Measurements from ENCODE around the gene RHBDL1. TPM values are rescaled to one million over a fixed set of nuclear protein-coding genes. Genes with fewer than 3 reads are reported as not detected.

RHBDL1 gene
- total and polyA plus RNA-seq, 2 of the 8 experiments (the other 6 are each of a cell fraction or from before 2014, with no cell fraction given), result 4.0 to 8.1 TPM

GRCh38 chr16:720990-721764, 45.7 kb downstream of the RHBDL1 start, which contains the start of gene ANTKMT (continued):
- TF ChIP-seq TAF1 (IDR thresholded peaks at IDR 0.05; ENCODE audit: low read depth, low read length) (peak; percentile 86), ASH2L (IDR thresholded peaks at IDR 0.05; ENCODE audit: low read length) (peak; percentile 28), GTF2F1 (IDR thresholded peaks at IDR 0.05; ENCODE audit: borderline replicate concordance, low read depth, low read length) (no peak), TAF7 (optimal IDR thresholded peaks at IDR 0.05; ENCODE audit: borderline replicate concordance, low read depth, low read length) (peak; percentile 82), RBBP5 (IDR thresholded peaks at IDR 0.05; ENCODE audit: borderline replicate concordance, low read depth, low read length) (peak; percentile 71; the same call in 1 of the 2 replicates), SIN3A (conservative IDR thresholded peaks at IDR 0.05 in 1 of 2, IDR thresholded peaks at IDR 0.05 in 1 of 2; ENCODE audit: low read depth in 1 of 2, low read length in 2 of 2) (peak in 1 of 2 experiments; percentile 74; a peak in 1 of 4 replicates), ATF3 (IDR thresholded peaks at IDR 0.05; ENCODE audit: insufficient read depth, low read depth, low read length) (no peak), GABPA (IDR thresholded peaks at IDR 0.05; ENCODE audit: borderline replicate concordance, insufficient read depth, low read length) (peak; percentile 95), CBX8 (IDR thresholded peaks at IDR 0.05; ENCODE audit: borderline replicate concordance, low read depth, low read length) (no peak), MAFK (IDR thresholded peaks at IDR 0.05; ENCODE audit: low read depth, low read length) (no peak), TBP (IDR thresholded peaks at IDR 0.05; ENCODE audit: low read depth, low read length) (peak; percentile 68; the same call in 1 of the 2 replicates), RXRA (IDR thresholded peaks at IDR 0.05; ENCODE audit: insufficient read depth, low read depth, low read length) (no peak), SUZ12 (IDR thresholded peaks at IDR 0.05; ENCODE audit: low read length) (no peak), PHF8 (conservative IDR thresholded peaks at IDR 0.05; ENCODE audit: low read depth, low read length) (peak; percentile 99), KDM5A (IDR thresholded peaks at IDR 0.05; ENCODE audit: low read length) (peak; percentile 75; the same call in 1 of the 2 replicates), TEAD4 (IDR thresholded peaks at IDR 0.05; ENCODE audit: low read depth, low read length) (no peak), RAD21 (IDR thresholded peaks at IDR 0.05 in 1 of 2, conservative IDR thresholded peaks at IDR 0.05 in 1 of 2; ENCODE audit: low read depth in 2 of 2, low read length in 2 of 2) (peak in 1 of 2 experiments; percentile 2; a peak in 1 of 4 replicates), POLR2AphosphoS5 (IDR thresholded peaks at IDR 0.05; ENCODE audit: low read depth, low read length) (peak; percentile 82)
- TF ChIP-seq, protein P1, sequence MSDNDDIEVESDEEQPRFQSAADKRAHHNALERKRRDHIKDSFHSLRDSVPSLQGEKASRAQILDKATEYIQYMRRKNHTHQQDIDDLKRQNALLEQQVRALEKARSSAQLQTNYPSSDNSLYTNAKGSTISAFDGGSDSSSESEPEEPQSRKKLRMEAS (IDR thresholded peaks at IDR 0.05), result peak; percentile 100
- TF ChIP-seq, protein P2, sequence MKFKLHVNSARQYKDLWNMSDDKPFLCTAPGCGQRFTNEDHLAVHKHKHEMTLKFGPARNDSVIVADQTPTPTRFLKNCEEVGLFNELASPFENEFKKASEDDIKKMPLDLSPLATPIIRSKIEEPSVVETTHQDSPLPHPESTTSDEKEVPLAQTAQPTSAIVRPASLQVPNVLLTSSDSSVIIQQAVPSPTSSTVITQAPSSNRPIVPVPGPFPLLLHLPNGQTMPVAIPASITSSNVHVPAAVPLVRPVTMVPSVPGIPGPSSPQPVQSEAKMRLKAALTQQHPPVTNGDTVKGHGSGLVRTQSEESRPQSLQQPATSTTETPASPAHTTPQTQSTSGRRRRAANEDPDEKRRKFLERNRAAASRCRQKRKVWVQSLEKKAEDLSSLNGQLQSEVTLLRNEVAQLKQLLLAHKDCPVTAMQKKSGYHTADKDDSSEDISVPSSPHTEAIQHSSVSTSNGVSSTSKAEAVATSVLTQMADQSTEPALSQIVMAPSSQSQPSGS (IDR thresholded peaks at IDR 0.05; ENCODE audit: low read length), result peak; percentile 21; the same call in 1 of the 2 replicates
